DMS114 treated with DMSO at 0.1 percent for 48 hours (cell line): ENCODE results near the gene GLS.

Experiments used
- DNase-seq: peaks from one replicate; lab custom pipeline; 2025; ENCODE audit not compliant: unreplicated experiment; lab: John Stamatoyannopoulos, UW

Gene GLS

DNA sequence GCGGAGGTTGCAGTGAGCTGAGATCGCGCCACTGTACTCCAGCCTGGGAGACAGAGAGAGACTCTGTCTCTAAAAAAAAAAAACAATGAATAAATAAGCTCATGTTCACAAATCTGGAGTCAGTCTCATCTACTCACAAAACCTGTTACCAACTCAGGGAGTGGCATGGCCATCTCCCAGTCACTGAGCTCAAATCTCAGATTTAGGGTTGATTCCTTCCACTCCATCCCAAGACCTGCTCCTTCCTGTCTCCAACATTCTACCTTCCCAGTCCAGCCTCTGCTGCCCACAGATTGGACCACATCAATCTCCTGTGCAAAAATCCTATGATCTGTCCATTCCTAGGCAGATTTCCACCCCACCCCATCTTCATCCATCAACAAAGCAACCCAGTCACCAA, 131.7 kb downstream of the GLS start:
- DNase-seq: no peak

DNA sequence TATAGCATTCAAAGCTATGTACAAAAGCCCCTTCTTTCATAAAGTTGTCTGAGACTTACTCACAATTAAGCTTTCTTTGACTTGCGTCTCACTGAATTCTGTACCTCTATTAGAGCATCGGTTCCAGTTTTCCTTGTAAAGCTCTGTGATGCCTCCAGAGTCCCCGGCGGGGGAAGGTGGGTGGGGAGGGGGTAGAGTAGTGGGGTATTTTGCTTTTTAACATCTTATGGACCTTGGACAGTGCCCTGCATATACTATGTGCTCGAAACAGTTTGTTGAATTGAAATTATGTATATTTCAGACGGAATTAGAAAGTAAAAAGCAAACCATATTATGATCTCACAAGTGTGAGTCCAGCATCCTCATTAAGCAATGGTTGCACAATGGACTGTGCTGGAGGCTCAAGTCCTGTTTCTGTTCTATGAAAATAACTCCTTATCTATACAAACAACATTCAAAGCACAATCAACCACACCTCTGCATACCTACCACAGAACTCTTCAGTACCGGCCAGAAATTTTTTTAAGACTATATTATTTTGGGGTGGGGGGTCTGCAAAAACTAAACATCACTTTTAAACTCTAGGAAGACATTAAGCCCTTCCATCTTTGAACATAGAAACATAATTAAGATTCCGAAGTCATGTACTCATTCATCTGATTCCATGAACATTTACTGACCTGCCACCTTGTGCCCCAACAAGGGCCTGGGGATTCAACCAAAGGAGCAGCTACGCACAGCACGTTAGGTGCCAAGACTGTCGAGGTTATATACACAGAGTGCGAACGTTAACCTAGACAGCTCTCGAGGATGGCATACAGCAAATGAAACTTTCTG, 132.4 kb downstream of the GLS start:
- DNase-seq: no peak

DNA sequence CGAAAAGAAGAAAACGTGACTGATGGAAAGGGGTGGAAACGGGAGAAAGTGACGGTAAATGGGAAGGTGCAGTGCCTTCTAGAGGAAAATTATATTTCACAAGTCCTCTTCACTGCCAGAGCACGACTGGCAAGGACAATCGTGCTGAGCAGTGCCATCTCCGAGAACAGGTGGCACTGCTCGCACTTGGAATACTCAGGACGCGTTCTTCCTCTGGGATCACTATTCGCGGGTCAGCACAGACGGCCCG, 133.0 kb downstream of the GLS start:
- DNase-seq: no peak

DNA sequence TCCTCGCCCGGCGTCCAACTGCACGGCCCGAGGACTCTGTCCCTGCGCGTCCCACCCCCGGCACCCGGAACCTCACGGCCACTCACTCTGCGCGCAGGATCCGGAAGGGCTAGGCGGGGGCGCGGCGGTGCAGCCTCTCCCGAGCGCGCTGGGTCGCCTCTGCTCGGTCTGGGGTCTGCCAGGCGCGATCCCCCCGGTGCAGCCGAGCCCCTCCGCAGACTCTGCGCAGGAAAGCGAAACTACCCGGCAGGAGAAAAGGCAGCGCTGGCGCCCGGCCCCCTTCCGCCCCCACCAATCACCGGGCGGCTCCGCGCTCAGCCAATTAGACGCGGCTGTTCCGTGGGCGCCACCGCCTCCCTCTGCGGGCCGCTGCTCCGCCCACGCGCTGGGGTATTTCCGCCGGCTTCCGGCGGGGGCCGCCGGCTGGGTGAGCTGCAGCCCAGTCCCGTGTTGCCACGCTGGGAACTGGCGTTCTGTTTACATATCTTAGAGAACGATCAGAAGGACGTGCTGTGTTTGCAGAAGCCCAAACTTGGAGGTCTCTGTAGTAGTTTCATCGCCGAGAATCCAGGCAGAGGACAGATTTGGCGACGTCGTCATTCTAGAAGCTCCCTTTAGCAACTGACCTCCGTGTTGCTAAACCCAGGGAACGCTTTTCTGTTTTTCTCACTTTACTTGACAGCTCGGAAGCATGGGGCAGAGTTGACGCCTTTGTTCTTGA, 133.5 kb downstream of the GLS start, which contains the start of gene STAT1:
Gene STAT1 (minus strand): TSS at position 240 of the 721 bp plus-strand sequence. CDS start 4,168 bp downstream, outside the sequence.
- peak; percentile 77 for DNase-seq

DNA sequence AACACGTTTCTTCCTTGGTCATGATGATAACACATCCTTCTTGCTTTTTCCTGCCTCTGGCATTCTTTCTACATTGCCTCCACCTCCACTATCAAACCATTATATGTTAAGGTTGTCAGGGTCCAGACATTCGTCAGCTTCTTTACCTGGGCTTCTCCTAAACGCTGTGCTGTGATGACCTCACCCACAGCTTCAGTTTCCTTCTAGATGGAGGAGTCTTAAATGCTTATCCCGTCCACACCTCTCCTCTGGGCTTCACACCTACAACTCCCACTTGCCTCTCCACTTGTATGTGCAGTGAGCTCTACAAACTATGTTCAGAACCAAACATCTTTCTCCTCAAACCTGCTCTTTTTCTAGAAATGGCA, 134.0 kb downstream of the GLS start:
- DNase-seq: no peak
